GM19463 (cell line): ENCODE data around the gene LHFPL4.

Experiments
- ATAC-seq: cut with Tn5 transposase; IDR thresholded peaks from one replicate; pipeline ENCODE4 v1.9.1; 2021; ENCODE audit warnings: mild to moderate bottlenecking, moderate library complexity; ENCODE audit not compliant: unreplicated experiment

LHFPL4 gene

DNA sequence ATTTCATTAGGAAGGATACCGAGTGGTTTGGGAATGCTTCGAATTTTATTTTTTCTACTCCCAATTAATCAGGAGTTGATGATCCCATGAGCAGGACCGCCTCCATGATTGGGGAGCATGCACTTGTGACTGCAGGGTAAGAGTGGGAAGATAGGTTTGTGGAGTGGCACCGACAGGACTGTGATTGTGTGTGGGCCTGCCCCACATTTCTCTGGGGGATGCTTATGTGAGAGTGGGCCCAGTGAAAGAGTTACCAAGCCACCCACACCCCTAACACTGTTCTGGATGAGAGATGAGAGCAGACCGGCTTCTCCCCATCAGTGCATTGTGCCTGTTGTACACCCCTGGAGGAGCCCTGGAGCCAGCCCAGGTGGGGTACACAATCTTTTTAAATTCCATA lies 76.7 kb downstream of the LHFPL4 start:
- no peak for ATAC-seq

DNA sequence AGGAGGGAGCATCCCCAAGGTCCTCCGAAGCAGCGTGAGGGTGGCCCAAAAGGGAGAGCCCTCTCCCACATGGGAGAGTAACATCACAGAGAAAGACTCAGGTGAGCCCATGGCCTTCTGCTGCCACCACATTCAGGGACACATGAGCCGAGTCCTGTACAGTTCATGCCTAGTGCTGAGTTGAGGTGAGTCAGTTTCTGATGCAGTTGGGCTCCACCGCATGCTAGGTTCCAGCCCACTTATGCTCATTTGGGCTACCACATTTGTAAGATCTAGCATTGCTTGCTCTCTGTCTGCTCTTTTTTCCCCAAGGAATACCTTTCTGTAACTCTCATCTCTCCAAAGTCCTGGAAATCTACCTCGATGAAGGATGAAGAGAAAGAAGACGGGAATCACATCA lies 79.1 kb downstream of the LHFPL4 start:
- ATAC-seq, result no peak

DNA sequence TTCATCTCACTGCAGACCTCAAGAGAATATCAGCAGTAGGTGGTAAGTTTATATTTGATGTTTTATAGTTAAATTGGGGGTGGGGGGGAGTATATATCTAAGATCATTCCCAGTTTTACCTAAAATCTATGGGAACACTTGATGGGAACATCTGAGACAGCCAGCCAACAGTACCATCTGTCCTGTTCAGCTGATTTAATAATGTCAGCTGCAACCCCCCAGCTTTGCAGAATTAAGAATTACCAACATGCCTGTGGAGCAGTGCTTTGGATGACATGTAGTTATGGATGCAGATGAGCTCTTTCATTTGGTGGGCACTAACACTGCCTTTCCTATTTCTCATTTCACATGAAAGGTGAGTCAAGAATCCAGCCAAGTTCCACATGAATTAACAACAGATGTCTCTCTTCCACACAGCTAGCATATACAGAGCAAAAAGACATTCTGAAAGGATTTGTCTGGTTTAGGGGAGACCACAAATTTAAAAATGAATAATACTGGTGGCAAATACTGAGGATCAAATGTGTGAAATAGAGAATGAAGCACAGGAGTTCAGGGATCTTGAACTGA lies 80.0 kb downstream of the LHFPL4 start:
- no peak for ATAC-seq

DNA sequence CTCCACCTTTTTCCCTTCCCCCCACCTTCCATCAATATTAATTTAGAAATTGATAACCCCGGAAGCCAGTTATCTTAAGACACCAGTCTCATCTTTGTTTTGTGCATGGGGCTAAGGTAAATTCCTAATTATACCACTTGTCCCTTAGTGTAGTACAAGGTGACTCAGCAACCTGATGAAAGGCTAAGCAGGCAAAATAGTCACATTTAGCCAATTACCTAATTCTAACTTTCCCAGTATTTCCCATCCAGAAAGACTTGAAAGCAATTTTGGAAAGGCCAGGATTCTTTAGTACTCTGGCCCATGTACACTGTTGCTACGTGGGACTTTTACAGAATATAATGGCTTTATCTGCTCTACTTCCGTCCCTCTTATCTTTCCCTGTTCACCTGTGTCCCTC lies 83.6 kb downstream of the LHFPL4 start:
- ATAC-seq, result no peak

DNA sequence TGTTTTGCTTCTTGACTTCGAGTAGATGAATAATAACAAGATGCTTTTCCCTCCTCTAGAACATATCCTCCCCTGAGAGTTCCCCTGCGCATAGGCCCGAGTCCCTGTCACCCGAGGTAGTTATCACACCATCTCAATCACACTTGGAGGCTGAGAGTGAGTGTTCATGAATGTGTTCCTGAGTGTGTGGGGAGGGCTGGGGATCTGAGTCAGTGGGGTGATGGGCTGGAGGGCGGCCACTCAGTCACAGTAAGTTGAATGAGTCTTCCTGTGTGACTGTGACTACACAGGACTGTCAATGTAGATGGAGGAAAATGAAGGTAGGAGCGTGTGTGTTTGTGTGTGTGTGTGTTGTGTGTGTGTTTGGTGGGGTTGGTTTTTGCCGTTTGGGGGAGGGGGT lies 85.2 kb downstream of the LHFPL4 start:
- no peak for ATAC-seq

DNA sequence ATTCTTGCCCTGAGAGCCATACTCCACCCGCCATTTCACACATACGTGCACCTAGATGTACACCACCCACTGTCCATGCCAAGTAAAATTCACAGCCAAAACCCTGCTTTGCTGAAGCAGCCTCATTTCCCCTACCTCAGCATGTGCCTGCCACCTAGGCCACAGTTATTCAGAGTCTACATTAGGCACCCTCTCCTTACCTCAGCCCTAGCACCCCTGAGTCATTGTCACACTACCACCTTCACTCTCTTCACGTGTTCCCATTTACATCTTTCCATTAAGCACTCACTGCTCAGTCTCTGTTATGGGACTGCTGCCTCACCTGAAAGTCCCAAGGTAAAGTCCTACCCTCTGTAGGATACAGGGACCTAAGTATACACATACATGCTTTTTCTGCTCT lies 86.2 kb downstream of the LHFPL4 start:
- no peak for ATAC-seq

DNA sequence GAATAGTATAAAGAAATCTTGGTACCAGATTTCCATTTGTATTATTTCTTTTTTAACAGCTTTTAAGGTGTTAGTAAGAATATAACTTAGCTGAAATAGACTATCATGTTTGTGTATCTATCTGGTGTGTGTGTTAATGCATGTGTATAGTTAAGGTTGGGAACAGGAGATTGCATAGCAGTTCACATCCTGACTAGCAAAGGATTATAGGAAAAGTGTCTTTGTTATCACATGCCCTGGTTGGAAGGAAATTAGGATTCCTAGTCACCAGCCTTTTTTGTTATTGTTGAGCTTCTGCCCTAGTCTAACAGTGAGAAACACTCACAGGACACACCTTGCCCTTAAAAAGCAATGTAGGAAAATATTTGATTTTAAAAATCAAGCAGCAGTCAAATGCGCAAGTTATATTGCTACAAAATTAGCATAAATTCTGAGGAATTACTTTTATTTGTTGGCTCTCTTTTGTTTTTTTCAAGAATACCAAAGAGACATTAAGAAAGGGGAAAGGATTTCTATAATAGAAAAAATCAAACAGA lies 98.0 kb downstream of the LHFPL4 start:
- no peak for ATAC-seq

DNA sequence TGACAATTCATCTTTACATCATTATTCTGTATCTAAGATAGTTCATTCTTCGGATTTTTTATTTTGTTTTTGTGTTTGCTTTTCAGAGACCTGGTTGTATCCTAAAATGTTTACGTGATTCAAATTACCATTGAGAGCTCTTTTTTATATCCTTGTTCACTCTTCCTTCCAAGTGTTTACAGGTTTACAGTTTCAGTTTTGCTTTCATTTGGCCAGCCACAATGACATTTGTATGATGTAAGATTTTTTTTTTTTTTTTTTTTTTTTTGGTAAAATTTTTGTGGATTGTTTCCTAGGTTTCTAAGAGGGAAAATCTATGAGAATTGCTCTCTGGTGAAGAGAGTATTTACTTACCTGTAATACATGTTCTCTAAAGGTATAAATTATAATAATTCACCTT lies 101.2 kb downstream of the LHFPL4 start:
- ATAC-seq, result no peak

DNA sequence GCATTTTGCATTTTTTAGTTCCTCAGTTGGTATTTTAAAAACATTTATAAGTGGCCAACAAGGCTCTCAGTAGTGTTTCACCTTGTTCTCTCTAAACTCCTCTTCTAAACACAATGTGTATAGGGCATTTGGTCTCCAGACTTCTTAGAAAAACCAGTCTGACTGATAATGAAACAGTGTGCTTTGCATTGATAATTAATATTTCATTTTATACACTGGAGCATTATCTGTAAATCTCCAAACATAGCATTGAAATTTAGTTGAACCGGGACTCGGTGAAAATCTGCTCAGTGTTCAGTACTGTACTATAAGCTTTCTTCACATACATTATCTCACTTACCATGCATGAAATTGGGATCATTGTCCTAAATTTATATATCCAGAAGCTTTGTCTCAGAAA lies 102.6 kb downstream of the LHFPL4 start:
- no peak for ATAC-seq

DNA sequence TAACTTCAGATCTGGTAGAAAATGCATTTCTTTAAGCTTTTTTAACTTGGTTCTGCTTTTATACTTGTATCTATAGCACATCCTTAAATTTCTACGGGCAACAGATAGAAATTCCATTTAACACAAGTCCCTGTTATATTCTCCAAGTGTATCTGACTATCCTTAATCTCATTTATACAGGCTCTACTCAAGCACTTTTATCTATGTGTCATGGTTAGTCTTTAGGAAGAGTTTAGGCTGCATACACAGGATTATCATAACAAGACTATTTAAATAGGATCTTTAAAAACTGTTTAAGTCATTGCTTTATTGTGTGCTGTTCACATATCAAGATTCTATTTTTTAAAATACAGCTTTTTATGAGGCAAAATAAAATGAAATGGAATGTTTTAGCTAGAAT lies 103.5 kb downstream of the LHFPL4 start:
- no peak for ATAC-seq

DNA sequence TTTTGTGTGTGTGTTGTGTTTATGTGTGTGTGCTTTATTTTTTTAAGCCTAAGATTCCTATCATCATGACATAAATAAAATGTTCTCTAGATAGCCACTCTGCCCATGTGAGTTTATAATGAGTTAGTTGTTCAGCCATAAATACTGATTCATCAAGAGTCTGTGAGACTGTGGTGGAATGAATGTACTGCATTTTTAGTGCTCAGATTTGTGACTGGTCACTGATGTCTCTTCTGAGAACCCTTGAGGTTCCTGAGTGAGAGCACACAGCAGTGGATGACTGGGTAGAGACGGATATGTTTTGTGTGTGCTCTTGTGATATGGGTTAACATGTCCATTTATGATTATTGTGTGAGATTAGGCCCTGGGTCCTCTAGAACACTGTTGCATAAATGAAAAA lies 105.0 kb downstream of the LHFPL4 start:
- ATAC-seq, result no peak
